Retinal pigment epithelial cell (primary cell): ENCODE data around the gene ERBB3.
A peak's percentile ranks its signal among the peaks of the same experiment; 100 is the strongest.

Experiments
- DNase-seq: peaks from one replicate; pipeline ENCODE4 v3.0.0-alpha.2; 2010; ENCODE audit warnings: low read depth
- H3K4me3 ChIP-seq: 2 replicates; pipeline ENCODE4 v1.5.1; 2011; ENCODE audit warnings: mild to moderate bottlenecking, low read length, control low read depth, moderate library complexity
- TF ChIP-seq, protein P1 (sequence below): conservative IDR thresholded peaks from 2 replicates; pipeline ENCODE4 v1.5.1; 2011; ENCODE audit warnings: low read depth, low read length, control low read depth, inconsistent platforms

The ERBB3 gene

GRCh38 chr12:56079723-56080555, at the start of gene ERBB3:
Gene ERBB3, plus strand, starts transcription at chr12:56080165. Its CDS starts 136 bp downstream, at chr12:56080301.
- no peak for DNase-seq
- H3K4me3 ChIP-seq: peak within 1 kb of the TSS; percentile 66
- TF ChIP-seq, protein P1, sequence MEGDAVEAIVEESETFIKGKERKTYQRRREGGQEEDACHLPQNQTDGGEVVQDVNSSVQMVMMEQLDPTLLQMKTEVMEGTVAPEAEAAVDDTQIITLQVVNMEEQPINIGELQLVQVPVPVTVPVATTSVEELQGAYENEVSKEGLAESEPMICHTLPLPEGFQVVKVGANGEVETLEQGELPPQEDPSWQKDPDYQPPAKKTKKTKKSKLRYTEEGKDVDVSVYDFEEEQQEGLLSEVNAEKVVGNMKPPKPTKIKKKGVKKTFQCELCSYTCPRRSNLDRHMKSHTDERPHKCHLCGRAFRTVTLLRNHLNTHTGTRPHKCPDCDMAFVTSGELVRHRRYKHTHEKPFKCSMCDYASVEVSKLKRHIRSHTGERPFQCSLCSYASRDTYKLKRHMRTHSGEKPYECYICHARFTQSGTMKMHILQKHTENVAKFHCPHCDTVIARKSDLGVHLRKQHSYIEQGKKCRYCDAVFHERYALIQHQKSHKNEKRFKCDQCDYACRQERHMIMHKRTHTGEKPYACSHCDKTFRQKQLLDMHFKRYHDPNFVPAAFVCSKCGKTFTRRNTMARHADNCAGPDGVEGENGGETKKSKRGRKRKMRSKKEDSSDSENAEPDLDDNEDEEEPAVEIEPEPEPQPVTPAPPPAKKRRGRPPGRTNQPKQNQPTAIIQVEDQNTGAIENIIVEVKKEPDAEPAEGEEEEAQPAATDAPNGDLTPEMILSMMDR: no peak

- TF ChIP-seq, protein P1: no peak
- DNase-seq: no peak
- no peak overlapping the region for H3K4me3 ChIP-seq
These were observed 48.0 kb upstream of the ERBB3 start for GRCh38 chr12:56031987-56032386.

GRCh38 chr12:56034586-56035332, 45.2 kb upstream of the ERBB3 start:
- TF ChIP-seq, protein P1: no peak
- H3K4me3 ChIP-seq: no peak overlapping the region
- DNase-seq: no peak

DNA sequence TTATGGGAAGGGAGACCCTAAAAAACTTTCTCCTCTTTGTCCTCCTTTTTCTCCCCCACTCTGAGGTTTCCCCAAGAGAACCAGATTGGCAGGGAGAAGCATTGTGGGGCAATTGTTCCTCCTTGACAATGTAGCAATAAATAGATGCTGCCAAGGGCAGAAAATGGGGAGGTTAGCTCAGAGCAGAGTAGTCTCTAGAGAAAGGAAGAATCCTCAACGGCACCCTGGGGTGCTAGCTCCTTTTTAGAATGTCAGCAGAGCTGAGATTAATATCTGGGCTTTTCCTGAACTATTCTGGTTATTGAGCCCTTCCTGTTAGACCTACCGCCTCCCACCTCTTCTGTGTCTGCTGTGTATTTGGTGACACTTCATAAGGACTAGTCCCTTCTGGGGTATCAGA, 42.8 kb upstream of the ERBB3 start:
- TF ChIP-seq, protein P1: no peak
- H3K4me3 ChIP-seq: no peak overlapping the region
- DNase-seq: no peak

DNA sequence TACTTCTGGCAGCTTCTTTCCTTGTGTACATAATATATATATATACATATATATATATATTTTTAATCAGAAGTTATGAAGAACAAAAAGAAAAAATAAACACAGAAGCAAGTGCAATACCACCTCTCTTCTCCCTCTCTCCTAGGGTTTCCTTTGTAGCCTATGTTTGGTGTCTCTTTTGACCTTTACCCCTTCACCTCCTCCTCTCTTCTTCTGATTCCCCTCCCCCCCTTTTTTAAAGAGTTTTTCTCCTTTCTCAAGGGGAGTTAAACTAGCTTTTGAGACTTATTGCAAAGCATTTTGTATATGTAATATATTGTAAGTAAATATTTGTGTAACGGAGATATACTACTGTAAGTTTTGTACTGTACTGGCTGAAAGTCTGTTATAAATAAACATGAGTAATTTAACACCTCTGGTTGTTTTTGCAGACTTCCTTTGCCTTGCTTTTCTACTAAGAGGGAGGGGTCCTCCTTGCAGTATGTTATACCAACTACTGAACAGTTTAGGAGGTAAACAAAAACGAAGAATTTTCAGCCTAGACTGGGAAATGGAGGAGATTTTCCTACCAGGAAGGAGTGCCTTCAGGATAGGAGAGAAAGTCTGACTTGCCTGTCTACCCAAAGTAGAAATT, 41.8 kb upstream of the ERBB3 start:
- TF ChIP-seq, protein P1: no peak
- no peak for DNase-seq
- H3K4me3 ChIP-seq: no peak overlapping the region

DNA sequence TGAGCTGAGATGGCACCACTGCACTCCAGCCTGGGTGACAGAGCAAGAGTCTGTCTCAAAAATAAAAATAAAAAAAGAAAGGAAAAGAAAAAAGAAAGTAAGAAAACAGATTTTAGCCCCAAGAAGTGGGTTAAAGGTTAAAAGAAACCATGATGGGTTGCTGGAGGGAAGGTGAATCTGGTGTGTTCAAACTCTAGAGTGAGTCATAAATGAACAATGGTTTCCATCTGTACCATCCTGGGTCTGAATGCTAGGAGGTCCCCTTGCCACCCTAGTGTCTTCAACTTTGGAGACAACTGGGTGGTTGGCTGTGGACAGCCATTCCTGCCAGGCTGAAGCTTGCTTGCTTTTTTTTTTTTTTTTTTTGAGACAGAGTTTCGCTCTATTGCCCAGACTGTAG, 39.8 kb upstream of the ERBB3 start:
- TF ChIP-seq, protein P1: no peak
- no peak overlapping the region for H3K4me3 ChIP-seq
- no peak for DNase-seq
